DND-41 (cell line): Measurements from ENCODE around the gene C5.

Experiments
- ATAC-seq: fragments of 200-7000 bp; cut with Tn5 transposase; 3 replicates; pipeline ENCODE4 v1.9.1; 2021; ENCODE audit warnings: low read depth; ENCODE audit not compliant: insufficient read depth
- DNase-seq: peaks from one replicate; pipeline ENCODE4 v3.0.0-alpha.2; 2020
- H2AFZ ChIP-seq: 2 replicates; pipeline ENCODE4 v1.6.0; 2012; ENCODE audit warnings: low read depth, low read length
- H3K27ac ChIP-seq: 2 replicates; pipeline ENCODE4 v1.5.1; 2012; ENCODE audit warnings: low read length, inconsistent platforms
- H3K27me3 ChIP-seq: fragments of 200-600 bp; sonication (generic); 2 replicates; pipeline ENCODE4 v1.6.0; 2012; ENCODE audit warnings: low read length, mild to moderate bottlenecking, inconsistent platforms; ENCODE audit not compliant: insufficient read depth, poor library complexity
- H3K36me3 ChIP-seq: 2 replicates; pipeline ENCODE4 v1.5.1; 2012; ENCODE audit warnings: low read length, inconsistent platforms; ENCODE audit not compliant: insufficient read depth
- H3K4me1 ChIP-seq: 2 replicates; pipeline ENCODE4 v1.5.1; 2012; ENCODE audit warnings: mild to moderate bottlenecking, low read length; ENCODE audit not compliant: insufficient read depth
- H3K4me2 ChIP-seq: 2 replicates; pipeline ENCODE4 v1.6.0; 2012; ENCODE audit warnings: mild to moderate bottlenecking, moderate library complexity, low read length, inconsistent platforms; ENCODE audit not compliant: insufficient read depth
- H3K4me3 ChIP-seq, 2 experiments: fragments of 200-600 bp in 1 of 2; shearing (Covaris generic) in 1 of 2; 2 replicates each; pipeline ENCODE4 v1.5.1; 2012 to 2016; ENCODE audit warnings: inconsistent platforms in 2 of 2, low read length in 2 of 2, mild to moderate bottlenecking in 2 of 2, low read depth in 1 of 2, moderate library complexity in 1 of 2
- H3K79me2 ChIP-seq: 2 replicates; pipeline ENCODE4 v1.6.0; 2012; ENCODE audit warnings: low read length, inconsistent platforms; ENCODE audit not compliant: insufficient read depth
- H3K9ac ChIP-seq: 2 replicates; pipeline ENCODE4 v1.6.0; 2012; ENCODE audit warnings: low read depth, mild to moderate bottlenecking, inconsistent platforms, low read length, moderate library complexity
- H3K9me3 ChIP-seq: 2 replicates; pipeline ENCODE4 v1.5.1; 2012; ENCODE audit warnings: low read length, moderate library complexity, mild to moderate bottlenecking, inconsistent platforms; ENCODE audit not compliant: insufficient read depth, severe bottlenecking
- H4K20me1 ChIP-seq: 2 replicates; pipeline ENCODE4 v1.6.0; 2012; ENCODE audit warnings: low read length; ENCODE audit not compliant: insufficient read depth
- EZH2 ChIP-seq: IDR thresholded peaks from 3 replicates; pipeline ENCODE4 v1.6.1; 2012; ENCODE audit warnings: borderline replicate concordance, low read depth, mild to moderate bottlenecking, moderate library complexity, low read length, inconsistent platforms; ENCODE audit not compliant: severe bottlenecking
- TF ChIP-seq, protein P1 (sequence below): IDR thresholded peaks from 2 replicates; pipeline ENCODE4 v1.5.1; 2012; ENCODE audit warnings: borderline replicate concordance, low read length, moderate library complexity, mild to moderate bottlenecking; ENCODE audit not compliant: poor library complexity, severe bottlenecking; ENCODE audit errors: extremely low read depth

C5 gene

DNA sequence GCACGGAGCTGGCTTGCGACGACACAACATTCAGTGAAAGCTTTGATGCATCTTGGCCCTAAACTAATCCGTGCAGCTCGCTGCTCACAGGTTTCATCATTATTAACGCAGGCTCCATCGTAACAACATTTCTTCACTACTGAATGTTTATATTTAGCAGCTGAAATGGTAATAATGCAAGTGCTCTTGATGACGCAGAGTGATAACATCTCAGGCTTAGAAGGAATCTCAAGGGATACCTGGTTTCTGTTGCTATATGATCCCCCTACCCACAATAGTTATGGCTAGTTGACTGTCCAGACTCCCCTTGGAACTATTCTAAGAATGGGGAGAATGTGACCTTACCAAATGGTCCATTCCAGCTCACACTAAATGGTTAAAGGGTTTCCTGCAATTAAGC is 36.2 kb downstream of the C5 start:
- DNase-seq (no peak), ATAC-seq (no peak)
- Histone ChIP-seq H3K4me3 (no peak overlapping the region), H4K20me1 (no peaks in the 10 kb centered on the region), H3K79me2 (no peaks in the 10 kb centered on the region), H3K4me2 (no peak overlapping the region), H3K9ac (no peak overlapping the region), H3K9me3 (no peaks in the 10 kb centered on the region), H2AFZ (no peak overlapping the region), H3K4me1 (no peaks in the 10 kb centered on the region), H3K27ac (no peak overlapping the region), H3K27me3 (no peaks in the 10 kb centered on the region), H3K36me3 (no peaks in the 10 kb centered on the region)
- TF ChIP-seq, protein P1, sequence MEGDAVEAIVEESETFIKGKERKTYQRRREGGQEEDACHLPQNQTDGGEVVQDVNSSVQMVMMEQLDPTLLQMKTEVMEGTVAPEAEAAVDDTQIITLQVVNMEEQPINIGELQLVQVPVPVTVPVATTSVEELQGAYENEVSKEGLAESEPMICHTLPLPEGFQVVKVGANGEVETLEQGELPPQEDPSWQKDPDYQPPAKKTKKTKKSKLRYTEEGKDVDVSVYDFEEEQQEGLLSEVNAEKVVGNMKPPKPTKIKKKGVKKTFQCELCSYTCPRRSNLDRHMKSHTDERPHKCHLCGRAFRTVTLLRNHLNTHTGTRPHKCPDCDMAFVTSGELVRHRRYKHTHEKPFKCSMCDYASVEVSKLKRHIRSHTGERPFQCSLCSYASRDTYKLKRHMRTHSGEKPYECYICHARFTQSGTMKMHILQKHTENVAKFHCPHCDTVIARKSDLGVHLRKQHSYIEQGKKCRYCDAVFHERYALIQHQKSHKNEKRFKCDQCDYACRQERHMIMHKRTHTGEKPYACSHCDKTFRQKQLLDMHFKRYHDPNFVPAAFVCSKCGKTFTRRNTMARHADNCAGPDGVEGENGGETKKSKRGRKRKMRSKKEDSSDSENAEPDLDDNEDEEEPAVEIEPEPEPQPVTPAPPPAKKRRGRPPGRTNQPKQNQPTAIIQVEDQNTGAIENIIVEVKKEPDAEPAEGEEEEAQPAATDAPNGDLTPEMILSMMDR: no peak
- no peak for TF ChIP-seq EZH2

DNA sequence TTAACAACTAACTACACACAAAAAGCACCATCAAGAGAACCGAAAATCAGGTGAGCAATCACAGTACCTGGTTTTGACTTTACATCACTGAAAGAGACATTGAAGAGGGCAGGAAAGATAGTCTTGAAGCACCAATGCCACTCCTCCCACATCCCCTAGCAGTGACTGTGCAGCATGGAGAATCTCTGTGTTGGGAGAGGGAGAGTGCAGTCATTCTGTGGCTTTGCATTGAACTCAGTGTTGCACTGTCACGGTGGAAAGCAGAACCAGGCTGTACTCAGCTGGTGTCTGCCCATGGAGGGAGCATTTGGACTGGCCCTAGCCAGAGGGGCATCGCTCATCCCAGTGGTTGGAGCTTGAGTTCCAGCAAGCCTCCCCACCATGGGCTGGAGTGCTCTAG is 40.4 kb downstream of the C5 start:
- H3K4me3 ChIP-seq: no peak overlapping the region
- DNase-seq: no peak
- no peak overlapping the region for H3K27ac ChIP-seq
- H3K9me3 ChIP-seq: no peaks in the 10 kb centered on the region
- H2AFZ ChIP-seq: no peak overlapping the region
- no peak for TF ChIP-seq EZH2
- TF ChIP-seq, protein P1: no peak
- no peak overlapping the region for H3K4me2 ChIP-seq
- ATAC-seq: no peak
- no peaks in the 10 kb centered on the region for H3K27me3 ChIP-seq
- H3K36me3 ChIP-seq: no peaks in the 10 kb centered on the region
- no peaks in the 10 kb centered on the region for H4K20me1 ChIP-seq
- no peaks in the 10 kb centered on the region for H3K79me2 ChIP-seq
- no peaks in the 10 kb centered on the region for H3K4me1 ChIP-seq
- H3K9ac ChIP-seq: no peak overlapping the region

DNA sequence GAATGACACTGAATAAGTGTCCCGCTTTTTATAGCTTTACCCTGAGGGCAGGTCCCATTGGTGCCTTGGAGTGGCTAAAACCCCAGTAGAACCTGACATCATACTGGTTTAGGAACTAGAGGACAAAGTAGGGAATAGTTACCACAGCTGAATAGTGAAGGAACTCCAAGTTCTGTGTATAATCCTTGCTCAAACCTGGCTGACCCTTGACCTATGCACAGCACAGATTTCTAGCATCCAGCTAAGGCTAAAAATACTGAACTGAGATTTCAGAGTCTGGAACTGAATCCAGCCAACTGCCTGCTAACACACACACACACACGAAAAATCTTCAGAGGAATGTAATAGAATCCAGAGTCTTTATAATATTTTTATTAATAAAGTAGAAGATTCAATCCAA is 50.8 kb downstream of the C5 start:
- no peak for ATAC-seq
- TF ChIP-seq EZH2: no peak
- TF ChIP-seq, protein P1: no peak

DNA sequence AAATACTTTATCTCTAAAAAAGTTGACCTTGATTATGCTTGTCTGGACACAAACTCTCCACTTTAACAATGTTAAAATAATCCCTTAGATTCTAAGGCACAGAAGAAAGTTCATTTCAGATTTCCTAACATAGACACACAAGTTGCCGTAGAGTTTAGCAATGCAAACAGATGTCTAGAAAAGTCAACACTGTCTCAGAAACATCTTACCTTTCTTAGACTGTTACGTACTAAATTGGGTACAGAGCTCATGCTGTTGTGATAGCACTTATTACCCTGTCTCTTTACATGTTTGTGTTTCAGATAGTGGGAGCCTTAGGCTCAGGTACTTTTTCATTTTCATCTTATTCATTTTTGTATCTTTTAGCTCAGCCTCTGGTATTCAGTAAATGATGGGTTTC is 52.0 kb downstream of the C5 start:
- Histone ChIP-seq H3K4me2 (no peak overlapping the region), H4K20me1 (no peaks in the 10 kb centered on the region), H3K4me3 (no peak overlapping the region), H2AFZ (no peak overlapping the region), H3K9me3 (no peaks in the 10 kb centered on the region), H3K4me1 (no peaks in the 10 kb centered on the region), H3K9ac (no peak overlapping the region), H3K36me3 (no peaks in the 10 kb centered on the region), H3K79me2 (no peaks in the 10 kb centered on the region), H3K27ac (no peak overlapping the region), H3K27me3 (no peaks in the 10 kb centered on the region)
- ATAC-seq: no peak
- DNase-seq: no peak
- no peak for TF ChIP-seq EZH2
- TF ChIP-seq, protein P1: no peak

More for the DNA sequence above, 50.8 kb downstream of the C5 start:
- Histone ChIP-seq H3K36me3 (no peaks in the 10 kb centered on the region), H3K4me1 (no peaks in the 10 kb centered on the region), H4K20me1 (no peaks in the 10 kb centered on the region), H2AFZ (no peak overlapping the region), H3K9ac (no peak overlapping the region), H3K27me3 (no peaks in the 10 kb centered on the region), H3K9me3 (no peaks in the 10 kb centered on the region), H3K4me2 (no peak overlapping the region), H3K79me2 (no peaks in the 10 kb centered on the region), H3K4me3 (no peak overlapping the region), H3K27ac (no peak overlapping the region)
- DNase-seq: no peak
